Stimulated activated CD4-positive, alpha-beta T cell treated with anti-CD3 and anti-CD28 coated beads, Interleukin-4, amount 100 ng/mL, for 1 hour (primary cell): ENCODE data around the gene GRM5.

Experiments used
- DNase-seq: peaks from one replicate; pipeline ENCODE4 v3.0.0-alpha.2; 2020

The GRM5 gene

GRCh38 chr11:88692306-88693086, 373.3 kb downstream of the GRM5 start:
- DNase-seq, result no peak

- DNase-seq, result no peak
Measured at GRCh38 chr11:88689548-88690240, 376.1 kb downstream of the GRM5 start.

- DNase-seq, result no peak
Measured at GRCh38 chr11:88683024-88683423, 382.8 kb downstream of the GRM5 start.

- no peak for DNase-seq
Measured at GRCh38 chr11:88680806-88681205, 385.0 kb downstream of the GRM5 start.

GRCh38 chr11:88666364-88666763, 399.4 kb downstream of the GRM5 start:
- no peak for DNase-seq

DNA sequence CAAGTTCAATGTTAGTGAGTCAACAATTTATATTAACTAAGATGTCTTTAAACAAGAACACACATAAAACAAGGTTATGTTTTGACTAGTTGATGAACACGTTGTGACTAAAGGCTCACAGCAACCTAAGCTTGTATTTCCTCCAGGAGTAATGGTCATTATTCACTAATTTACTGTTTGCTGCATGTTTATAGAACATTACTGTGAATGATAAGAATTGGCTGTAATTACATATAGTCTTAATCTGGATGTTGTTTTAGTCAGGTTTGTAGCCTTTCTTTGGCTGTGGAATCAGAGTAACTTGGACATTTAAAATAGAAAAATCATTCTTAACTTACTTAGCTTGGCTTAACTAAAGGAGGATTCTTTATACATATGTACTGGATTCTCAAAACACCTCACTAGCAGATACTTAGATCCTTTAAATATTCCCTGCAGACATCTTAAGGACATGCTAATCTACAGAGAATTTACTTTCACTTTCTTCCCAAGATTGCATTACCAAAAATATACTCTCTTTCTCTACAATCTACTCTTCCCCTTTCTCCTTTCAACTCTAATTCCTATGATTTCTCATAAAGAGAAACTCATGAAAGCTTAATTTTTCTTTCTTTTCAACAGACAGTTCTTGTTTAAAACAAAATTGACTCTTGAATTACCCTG, 408.6 kb downstream of the GRM5 start:
- DNase-seq, result no peak

DNA sequence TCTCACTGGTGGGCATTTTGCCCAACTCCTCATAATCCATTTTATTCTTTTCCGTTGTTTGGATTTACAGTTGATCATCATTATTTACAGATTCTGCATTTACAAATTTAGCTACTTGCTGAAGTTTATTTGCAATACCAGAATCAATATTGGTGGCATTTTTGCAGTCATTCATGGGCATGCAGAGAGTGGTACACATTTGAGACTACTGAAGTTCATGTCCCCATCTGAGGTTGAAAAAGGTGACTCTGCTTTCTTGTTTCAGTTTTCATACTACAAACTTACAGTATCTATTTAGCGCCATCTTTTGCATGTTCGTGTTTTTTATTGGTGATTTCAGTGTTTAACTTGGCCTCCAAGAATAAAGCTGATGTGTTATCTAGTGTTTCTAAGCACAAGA, 409.5 kb downstream of the GRM5 start:
- no peak for DNase-seq

- DNase-seq, result no peak
Measured at GRCh38 chr11:88655656-88656055, 410.1 kb downstream of the GRM5 start.

GRCh38 chr11:88655196-88655595, 410.6 kb downstream of the GRM5 start:
- no peak for DNase-seq

GRCh38 chr11:88651556-88651955, 414.2 kb downstream of the GRM5 start:
- no peak for DNase-seq

GRCh38 chr11:88644724-88645123, 421.1 kb downstream of the GRM5 start:
- DNase-seq, result no peak

- DNase-seq, result no peak
Measured at GRCh38 chr11:88632163-88632562, 433.6 kb downstream of the GRM5 start.

DNA sequence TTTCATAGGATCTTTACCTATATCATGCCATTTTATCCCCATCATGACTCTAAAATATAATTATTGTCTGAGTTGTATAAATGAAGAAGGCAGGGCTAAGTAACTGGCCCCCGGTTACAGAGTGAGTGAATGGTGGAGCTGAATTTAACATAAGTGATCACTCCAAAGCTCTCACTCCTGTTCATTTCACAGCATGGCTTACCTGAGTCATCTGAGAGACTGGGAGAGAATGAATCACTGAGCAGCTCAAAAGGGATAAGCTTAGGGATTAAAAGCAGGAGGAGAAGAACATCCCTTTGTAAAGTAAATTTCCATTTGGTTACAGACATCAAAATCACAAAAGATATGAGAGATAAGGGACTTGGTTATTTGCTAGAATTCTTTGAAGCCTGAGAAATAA, 434.3 kb downstream of the GRM5 start:
- no peak for DNase-seq

GRCh38 chr11:88629496-88629895, 436.3 kb downstream of the GRM5 start:
- no peak for DNase-seq

DNA sequence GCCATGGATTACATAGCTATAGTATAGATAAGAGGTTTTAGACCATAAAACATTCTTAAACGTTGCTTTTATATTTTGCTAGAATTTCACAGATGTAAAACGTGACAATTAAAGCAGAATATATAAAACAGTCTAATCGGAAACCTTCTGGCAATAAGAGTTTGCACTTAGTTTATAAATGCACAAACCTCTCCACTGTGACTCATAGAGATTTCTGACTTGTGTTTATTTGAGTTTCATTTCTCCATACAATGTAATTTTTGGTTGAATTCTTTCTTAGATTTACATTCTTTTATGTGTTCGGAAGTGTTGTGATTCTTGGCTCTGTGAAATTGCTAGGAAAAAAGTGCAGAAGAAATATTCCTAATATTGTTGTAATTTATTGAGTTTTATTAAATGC, 439.6 kb downstream of the GRM5 start:
- DNase-seq, result no peak

DNA sequence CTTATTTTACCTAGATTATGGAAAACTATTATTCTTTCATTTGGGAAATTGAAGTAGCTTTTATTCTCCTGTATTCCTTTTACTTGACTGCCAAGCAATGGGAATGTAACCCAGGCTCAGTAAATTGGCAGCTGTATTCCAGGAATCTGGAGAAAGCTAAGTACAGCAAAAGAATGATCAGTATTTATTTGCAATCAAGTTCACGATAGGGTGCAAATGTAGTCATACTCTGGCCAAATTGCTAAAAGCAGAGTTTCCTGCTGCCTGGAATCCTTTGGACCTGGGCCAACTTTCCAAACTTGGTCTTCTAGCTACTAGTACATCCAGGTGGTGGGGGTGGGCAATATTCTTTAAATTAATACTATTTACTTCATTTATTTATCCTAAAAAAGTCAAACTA, 442.3 kb downstream of the GRM5 start:
- DNase-seq, result no peak

- no peak for DNase-seq
Measured at GRCh38 chr11:88620568-88621130, 445.1 kb downstream of the GRM5 start.

DNA sequence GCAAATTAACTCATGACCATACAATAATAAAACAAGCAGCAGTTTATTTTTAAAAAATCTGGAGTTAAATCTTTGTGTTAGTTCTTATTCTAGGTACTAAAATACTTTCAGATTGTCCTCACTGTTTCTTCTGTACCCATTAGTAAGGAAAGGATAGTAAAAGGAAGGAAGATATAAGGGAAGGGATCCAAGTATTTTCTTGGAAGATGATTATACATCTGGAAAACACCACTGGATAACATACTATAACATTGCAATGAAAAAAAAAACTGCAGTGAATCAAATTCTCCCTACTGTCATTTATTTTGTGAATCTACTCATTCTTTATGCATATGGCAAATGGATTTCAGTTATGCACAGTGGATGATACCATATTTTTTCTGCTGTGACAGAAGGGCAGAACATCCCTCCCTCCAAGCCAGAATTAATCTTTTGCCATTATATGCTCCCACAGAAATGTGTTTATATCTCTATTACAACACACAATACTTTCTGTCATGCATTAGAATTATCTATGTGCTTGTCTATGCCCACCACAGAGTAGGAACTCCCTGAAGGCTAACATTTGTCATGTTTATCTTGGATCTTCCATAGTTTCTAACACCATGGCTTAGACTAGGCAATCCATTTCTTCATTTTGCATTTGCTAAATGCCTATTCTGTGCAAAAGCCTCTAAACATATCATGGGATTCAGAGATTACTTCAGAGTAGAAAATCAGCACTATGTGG, 446.0 kb downstream of the GRM5 start:
- no peak for DNase-seq

- no peak for DNase-seq
Measured at GRCh38 chr11:88619071-88619425, 446.7 kb downstream of the GRM5 start.

- no peak for DNase-seq
Measured at GRCh38 chr11:88618327-88619070, 447.3 kb downstream of the GRM5 start.

- DNase-seq, result no peak
Measured at GRCh38 chr11:88617226-88617625, 448.6 kb downstream of the GRM5 start.

DNA sequence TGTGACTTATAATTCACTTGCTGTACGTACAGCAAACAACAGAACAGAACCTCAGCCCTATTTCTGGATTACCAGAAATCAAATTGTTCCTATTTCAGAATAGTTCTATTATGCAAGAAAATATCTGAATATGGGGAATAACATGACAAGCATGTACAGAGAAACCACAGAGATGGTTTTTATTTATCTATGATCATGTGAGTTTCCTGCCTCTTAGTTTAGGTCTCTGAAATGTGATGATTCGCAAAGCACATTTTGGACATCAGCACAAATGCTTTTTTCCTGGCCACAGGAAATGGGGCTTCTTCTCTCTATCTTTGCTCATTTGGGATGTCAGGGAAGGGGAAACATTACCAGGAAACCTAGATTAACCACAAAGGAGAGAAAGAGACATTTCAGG, 461.5 kb downstream of the GRM5 start:
- DNase-seq, result no peak
